C4-2B (cell line): ENCODE results near the gene CTNNA3.

Source experiments
- H3K27ac ChIP-seq: fragments of 450-650 bp; 2 replicates; pipeline ENCODE4 v1.5.1; 2017
- CTCF ChIP-seq: fragments of 450-650 bp; conservative IDR thresholded peaks from 2 replicates; pipeline ENCODE4 v1.5.1; 2017; ENCODE audit warnings: mild to moderate bottlenecking
- ZFX ChIP-seq: fragments of 450-650 bp; IDR thresholded peaks from 2 replicates; pipeline ENCODE4 v1.6.1; 2017

CTNNA3 gene

GRCh38 chr10:65892284-65892683 lies 1803.7 kb downstream of the CTNNA3 start:
- H3K27ac ChIP-seq, result no peak overlapping the region
- TF ChIP-seq ZFX (no peak), CTCF (no peak)

- no peak overlapping the region for H3K27ac ChIP-seq
- no peak for TF ChIP-seq ZFX
- TF ChIP-seq CTCF, result no peak
Measured at GRCh38 chr10:65891073-65891981, 1804.7 kb downstream of the CTNNA3 start.

GRCh38 chr10:65864529-65864928 lies 1831.5 kb downstream of the CTNNA3 start:
- no peak for TF ChIP-seq CTCF
- no peak for TF ChIP-seq ZFX
- H3K27ac ChIP-seq, result no peak overlapping the region

GRCh38 chr10:65864036-65864435 lies 1832.0 kb downstream of the CTNNA3 start:
- no peak for TF ChIP-seq CTCF
- no peak for TF ChIP-seq ZFX

More at GRCh38 chr10:65864036-65864435, 1832.0 kb downstream of the CTNNA3 start:
- H3K27ac ChIP-seq, result no peak overlapping the region
